ENCODE results near the gene STX7. TPM values are rescaled to one million over a fixed set of nuclear protein-coding genes. Genes with fewer than 3 reads are reported as not detected.

Gene STX7
- total and polyA plus RNA-seq, 11 donors, result 6.7 to 78.8 (median 51.3) TPM

GRCh38 chr6:132445201-132445951, 67.5 kb downstream of the STX7 start:
- 90 to 94% (median 93%) methylated on average over 3 of the region's 3 CpGs for WGBS, 4 donors
- TF ChIP-seq CTCF (IDR thresholded peaks at IDR 0.05) (no peak), POLR2A (IDR thresholded peaks at IDR 0.05) (no peak)
- peaks cover 0 to 6% (median 0%) of the 10 kb centered on the region in 12 donors for H3K4me1 ChIP-seq
- H3K9me3 ChIP-seq, result peaks cover 0 to 28% (median 19%) of the 10 kb centered on the region in 12 donors
- H3K36me3 ChIP-seq, result peaks cover 0 to 5% (median 0%) of the 10 kb centered on the region in 9 donors
- intact Hi-C loops (cut with DNase I), result no loop called here
- no peaks in the 10 kb centered on the region for H3K27me3 ChIP-seq
- DNase-seq (no peak), ATAC-seq (no peak)
- no peak overlapping the region for H3K27ac ChIP-seq
- H3K4me3 ChIP-seq, result no peak overlapping the region

GRCh38 chr6:132443206-132443605, 69.7 kb downstream of the STX7 start:
- H3K4me1 ChIP-seq, result peaks cover 0 to 6% (median 0%) of the 10 kb centered on the region in 12 donors
- no peaks in the 10 kb centered on the region for H3K36me3 ChIP-seq
- no peak overlapping the region for H3K4me3 ChIP-seq
- TF ChIP-seq POLR2A (IDR thresholded peaks at IDR 0.05) (no peak), CTCF (IDR thresholded peaks at IDR 0.05) (no peak)
- H3K9me3 ChIP-seq, result peaks cover 0 to 28% (median 19%) of the 10 kb centered on the region in 12 donors
- DNase-seq (no peak), ATAC-seq (no peak)
- intact Hi-C loops (cut with DNase I), result no loop called here
- no peaks in the 10 kb centered on the region for H3K27me3 ChIP-seq
- no peak overlapping the region for H3K27ac ChIP-seq

GRCh38 chr6:132430110-132430509, 82.8 kb downstream of the STX7 start:
- Histone ChIP-seq H3K4me1 (no peaks in the 10 kb centered on the region), H3K9me3 (no peaks in the 10 kb centered on the region), H3K36me3 (no peaks in the 10 kb centered on the region), H3K4me3 (no peak overlapping the region), H3K27ac (no peak overlapping the region), H3K27me3 (peaks cover 0 to 6% (median 0%) of the 10 kb centered on the region in 9 donors)
- 76 to 83% (median 80%) methylated on average over 2 of the region's 2 CpGs for WGBS, 4 donors
- no peak for DNase-seq
- ATAC-seq, result no peak
- intact Hi-C loops (cut with DNase I), result no loop called here
- TF ChIP-seq POLR2A (IDR thresholded peaks at IDR 0.05) (no peak), CTCF (IDR thresholded peaks at IDR 0.05) (no peak)

GRCh38 chr6:132425176-132425575, 87.7 kb downstream of the STX7 start:
- Histone ChIP-seq H3K27ac (no peak overlapping the region), H3K27me3 (peaks cover 0 to 6% (median 0%) of the 10 kb centered on the region in 9 donors), H3K36me3 (no peaks in the 10 kb centered on the region), H3K4me1 (no peaks in the 10 kb centered on the region), H3K4me3 (no peak overlapping the region), H3K9me3 (peaks cover 0 to 43% (median 3%) of the 10 kb centered on the region in 12 donors)
- WGBS, 4 donors, result 65 to 88% (median 79%) methylated on average over 3 to 5 of the region's 5 CpGs
- intact Hi-C loops (cut with DNase I), result no loop called here
- TF ChIP-seq POLR2A (IDR thresholded peaks at IDR 0.05), result no peak
- ATAC-seq (no peak), DNase-seq (no peak)
